NCI-H2107 treated with DMSO at 0.1 percent for 48 hours (cell line): ENCODE results near the gene ARF5.
"Not testable (repeated sequence)": the region's sequence is repeated elsewhere in the genome, so short reads cannot be mapped to it uniquely, and the experiment has no call there.

Experiments
- DNase-seq: peaks from one replicate; lab custom pipeline; 2025; ENCODE audit not compliant: unreplicated experiment; lab: John Stamatoyannopoulos, UW

Gene ARF5

GRCh38 chr7:127588019-127588696 lies at the start of gene ARF5:
ARF5 (plus strand) TSS chr7:127588411; CDS start chr7:127588499, 88 bp downstream.
- DNase-seq = peak; percentile 22

DNA sequence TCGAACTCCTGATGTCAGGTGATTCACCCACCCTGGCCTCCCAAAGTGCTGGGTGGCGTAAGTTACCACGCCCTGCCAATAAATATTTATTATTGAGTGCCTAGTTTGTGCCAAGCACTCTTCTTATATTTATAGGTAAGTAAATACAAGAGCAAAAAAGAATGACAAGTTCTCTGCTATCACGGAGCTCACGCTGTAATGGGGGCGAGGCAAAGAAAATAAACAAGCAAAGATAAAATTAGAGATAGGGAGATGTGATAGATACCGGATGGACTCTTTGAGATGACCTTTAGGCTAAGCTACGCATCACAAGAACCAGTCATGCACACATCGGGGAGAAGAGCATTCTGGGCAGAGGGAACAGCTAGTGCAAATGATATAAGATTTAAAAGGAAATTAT lies 49.1 kb upstream of the ARF5 start:
- DNase-seq = no peak

DNA sequence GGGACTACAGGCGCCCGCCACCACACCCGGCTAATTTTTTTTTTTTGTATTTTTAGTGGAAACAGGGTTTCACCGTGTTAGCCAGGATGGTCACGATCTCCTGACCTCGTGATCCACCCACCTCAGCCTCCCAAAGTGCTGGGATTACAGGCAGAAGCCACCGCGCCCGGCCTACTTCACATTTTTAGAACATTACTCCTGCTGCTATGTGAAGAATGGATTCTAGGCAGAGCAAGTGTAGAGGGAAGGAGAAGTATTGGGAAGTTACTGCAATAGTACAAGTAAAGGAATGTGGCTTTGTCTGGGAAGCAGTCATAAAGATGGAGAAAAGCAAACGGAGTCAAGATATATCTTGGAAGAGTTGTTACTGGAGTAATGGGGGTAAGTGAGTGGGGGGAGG lies 47.8 kb upstream of the ARF5 start:
- DNase-seq = not testable (repeated sequence)

- DNase-seq = no peak
Observed at GRCh38 chr7:127541548-127541947, 46.7 kb upstream of the ARF5 start.

- no peak for DNase-seq
Observed at GRCh38 chr7:127546313-127546712, 41.9 kb upstream of the ARF5 start.

DNA sequence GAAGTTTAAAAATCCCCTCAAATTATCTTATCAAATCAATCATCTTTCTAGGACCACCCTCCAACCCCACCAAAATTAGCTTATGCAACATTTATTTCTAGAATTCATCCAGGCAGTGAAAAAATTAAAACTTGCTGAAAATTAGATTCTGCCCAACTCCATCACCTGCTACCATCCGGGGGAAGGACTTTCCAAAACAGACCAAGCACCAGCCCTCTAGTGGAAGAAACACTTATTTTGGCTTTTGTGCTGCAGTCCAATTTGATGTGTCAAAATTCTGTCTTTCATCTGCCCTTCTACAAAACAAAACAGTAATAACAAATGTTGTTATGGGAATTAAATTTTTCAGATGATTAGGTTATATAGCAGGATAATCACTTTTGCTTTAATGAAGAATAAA lies 38.0 kb upstream of the ARF5 start:
- no peak for DNase-seq

- no peak for DNase-seq
Observed at GRCh38 chr7:127551941-127552340, 36.3 kb upstream of the ARF5 start.

GRCh38 chr7:127556404-127556803 lies 31.8 kb upstream of the ARF5 start:
- DNase-seq = no peak

- DNase-seq = no peak
Observed at GRCh38 chr7:127557803-127558202, 30.4 kb upstream of the ARF5 start.

DNA sequence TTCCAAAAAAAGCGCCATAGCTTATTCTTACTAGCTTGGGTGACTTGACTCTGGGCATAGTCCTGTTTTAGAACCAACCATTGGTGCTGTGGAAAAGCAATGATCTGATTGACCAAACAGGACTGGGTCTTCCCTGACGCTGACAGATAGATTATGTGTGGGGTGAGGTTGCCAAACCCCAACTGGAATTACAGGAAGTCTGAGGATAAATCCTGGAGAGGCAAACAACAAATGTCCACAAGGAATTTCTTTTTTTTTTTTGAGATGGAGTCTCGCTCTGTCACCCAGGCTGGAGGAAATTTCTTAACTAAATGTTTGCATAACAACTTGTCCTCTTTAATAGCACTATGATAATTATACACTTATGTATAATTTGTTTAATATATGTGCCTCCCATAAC lies 22.0 kb upstream of the ARF5 start:
- no peak for DNase-seq

DNA sequence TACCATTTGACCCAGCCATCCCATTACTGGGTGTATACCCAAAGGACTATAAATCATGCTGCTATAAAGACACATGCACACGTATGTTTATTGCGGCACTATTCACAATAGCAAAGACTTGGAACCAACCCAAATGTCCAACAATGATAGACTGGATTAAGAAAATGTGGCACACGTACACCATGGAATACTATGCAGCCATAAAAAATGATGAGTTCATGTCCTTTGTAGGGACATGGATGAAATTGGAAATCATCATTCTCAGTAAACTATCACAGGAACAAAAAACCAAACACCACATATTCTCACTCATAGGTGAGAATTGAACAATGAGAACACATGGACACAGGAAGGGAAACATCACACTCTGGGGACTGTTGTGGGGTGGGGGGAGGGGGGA lies 20.2 kb upstream of the ARF5 start:
- not testable (repeated sequence) for DNase-seq

DNA sequence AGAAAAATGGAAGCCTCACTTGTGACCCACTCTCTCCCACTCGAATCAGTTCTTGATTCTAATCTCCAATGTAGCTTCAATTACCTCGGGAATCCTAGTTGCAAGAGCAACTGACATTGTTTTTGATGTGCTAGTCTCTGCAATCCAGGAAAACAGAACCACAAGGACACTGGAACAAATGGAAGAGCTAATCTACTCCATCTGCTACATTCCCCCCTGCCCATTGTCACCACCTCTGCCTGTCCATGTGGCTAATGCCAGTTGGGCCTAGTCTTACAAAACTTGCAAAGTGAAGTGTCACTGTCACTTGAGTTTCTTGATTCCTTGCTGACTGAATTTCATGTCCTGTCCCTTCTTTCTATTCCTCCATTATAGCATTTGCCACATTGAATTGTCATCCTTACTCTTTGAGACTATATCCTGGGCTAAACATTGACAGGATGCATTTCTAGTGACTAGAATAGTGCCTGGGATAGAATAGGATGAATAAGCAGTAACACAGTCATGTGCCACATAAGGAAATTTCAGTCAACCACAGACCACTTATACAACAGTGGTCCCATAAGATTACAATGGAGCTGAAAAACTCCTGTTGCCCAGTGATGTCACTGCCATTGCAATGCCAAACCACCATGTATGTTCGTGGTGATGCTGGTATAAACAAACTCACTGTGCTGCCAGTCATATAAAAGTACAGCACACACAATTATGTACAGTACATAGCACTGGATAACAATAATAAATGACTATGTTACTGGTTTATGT lies 16.3 kb upstream of the ARF5 start:
- DNase-seq = no peak

- no peak for DNase-seq
Observed at GRCh38 chr7:127578036-127578684, 10.1 kb upstream of the ARF5 start.

GRCh38 chr7:127578711-127579275 lies 9.4 kb upstream of the ARF5 start:
- no peak for DNase-seq

DNA sequence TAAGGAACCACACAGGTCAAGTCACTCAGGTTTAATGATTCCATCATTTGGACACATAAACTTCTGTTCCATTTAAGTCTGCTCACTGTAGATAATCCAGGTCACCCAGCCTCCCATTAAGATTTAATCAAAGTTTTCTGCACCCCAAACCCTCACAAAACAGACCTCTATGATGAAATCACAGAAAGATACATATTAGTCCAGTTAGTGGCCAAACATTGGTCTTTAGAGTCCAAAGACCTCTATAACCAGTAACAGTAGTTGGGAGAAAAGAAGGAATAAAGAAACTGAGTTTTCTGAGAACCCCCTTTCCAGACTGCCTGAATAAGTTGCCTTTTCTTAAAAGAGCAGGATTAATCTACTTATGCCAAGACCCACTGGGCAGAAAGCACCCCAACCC lies 7.6 kb upstream of the ARF5 start:
- no peak for DNase-seq

GRCh38 chr7:127581716-127582115 lies 6.5 kb upstream of the ARF5 start:
- no peak for DNase-seq

DNA sequence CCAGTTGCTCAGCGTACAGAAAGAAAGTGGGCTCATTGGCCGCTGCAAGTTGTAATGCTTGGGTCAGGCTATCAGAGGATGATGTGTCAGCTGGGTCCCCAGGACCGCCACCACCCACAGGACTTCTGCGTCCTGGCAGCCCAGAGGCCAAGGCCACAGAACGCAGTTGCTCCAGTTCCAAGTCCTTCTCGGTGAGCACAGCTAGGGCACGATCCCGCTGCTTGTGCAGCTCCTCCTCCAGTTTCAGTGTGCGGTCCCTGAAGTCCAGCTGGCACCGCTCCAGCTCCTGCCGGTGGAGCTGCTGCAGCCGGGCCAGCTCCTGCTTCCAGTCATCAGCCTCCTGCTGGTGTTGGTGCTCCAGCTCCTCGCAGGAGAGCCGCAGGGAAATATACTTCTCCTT lies 5.8 kb upstream of the ARF5 start:
- no peak for DNase-seq

DNA sequence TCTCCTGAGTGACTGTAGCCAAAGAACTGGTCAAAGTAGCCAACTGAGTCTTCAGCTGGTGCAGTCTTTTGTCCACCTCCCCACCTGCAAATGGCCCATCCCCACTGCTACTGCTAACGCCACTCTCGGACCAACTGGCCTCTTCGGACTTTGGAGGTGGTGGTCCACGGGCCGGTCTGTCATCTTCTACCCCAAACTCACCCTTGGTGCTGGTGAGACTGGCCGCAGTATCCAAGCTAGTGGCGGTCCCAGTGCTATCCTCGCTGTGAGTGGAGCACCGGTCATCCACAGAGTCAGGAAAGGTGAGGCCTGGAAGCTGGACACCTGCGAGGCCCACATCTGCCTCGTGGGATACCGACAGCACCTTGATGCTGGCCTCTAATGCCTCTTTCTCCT lies 3.6 kb upstream of the ARF5 start:
- no peak for DNase-seq

DNA sequence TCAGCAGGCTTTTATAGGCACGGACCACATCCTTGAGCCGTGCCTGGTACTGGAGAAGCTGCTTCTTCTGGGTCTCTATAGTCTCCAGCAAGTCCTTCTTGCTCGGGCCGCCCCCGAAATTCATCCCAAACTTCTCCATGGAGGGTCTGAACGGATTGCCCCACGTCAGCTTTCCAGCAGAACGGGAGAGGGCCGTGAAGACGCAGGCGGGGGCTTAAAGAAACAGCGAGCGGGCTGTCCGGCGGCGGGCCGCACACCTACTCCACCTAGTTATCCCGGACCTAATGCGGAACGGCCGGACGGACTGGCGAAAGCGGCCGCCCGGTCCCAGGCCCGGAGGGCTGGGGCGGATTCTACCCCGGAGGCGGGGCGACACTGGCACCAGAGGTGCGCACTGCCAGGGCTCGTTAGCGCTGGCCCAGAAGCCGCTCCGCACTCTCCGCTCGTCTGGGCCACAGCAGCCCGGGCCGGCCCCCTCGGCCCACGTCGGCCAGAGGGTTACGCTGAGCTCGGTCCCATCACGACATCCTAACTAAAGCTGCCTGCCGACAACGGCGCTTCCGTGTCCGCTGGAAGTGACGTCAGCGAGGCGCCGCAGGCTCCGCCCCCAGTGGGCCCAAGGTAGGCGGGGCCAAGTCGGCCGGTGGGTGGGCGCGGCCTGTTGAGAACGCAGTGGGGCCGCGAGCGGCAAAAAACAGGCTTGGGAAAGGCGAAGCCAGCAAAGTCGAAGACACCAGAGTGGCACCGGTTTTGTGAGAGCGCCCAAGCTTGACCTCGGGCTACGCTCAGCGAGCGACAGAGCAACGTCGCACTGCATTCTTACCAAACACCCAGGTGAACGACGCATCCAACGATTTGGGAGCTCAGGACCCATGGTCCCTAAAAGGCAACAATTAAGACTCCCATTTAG lies 2.9 kb upstream of the ARF5 start, which contains the start of gene GCC1:
Gene GCC1, minus strand, starts transcription at position 553 of the 910 bp plus-strand sequence. Its CDS starts 414 bp downstream, at position 139.
- DNase-seq = peak; percentile 44

GRCh38 chr7:127586346-127586745 lies 1.9 kb upstream of the ARF5 start:
- DNase-seq = no peak

DNA sequence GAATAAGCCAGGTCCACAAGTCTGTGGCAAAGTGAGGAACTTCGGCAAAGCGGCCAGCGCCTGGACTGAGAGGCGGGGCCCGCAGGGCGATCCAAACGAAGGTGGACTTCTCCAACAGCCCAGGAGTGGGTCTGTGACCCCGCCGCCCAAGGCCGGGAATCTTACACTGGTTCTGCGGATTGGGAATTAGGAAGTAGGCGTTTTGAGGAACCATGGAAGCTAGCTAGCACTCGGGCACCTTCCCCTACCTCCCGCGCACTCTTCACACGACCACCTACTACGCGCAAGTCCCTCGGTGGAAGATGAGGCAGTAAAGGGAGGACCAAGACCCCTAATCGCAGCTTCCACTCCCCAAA lies 570 bp upstream of the ARF5 start:
- no peak for DNase-seq
